Measurements from ENCODE around the gene DNAJC3.

DNAJC3 gene

GRCh38 chr13:95791084-95791722 lies 114.3 kb downstream of the DNAJC3 start:
- TF ChIP-seq CTCF (IDR thresholded peaks at IDR 0.05; ENCODE audit: control extremely low read depth, extremely low read depth, low read depth, missing control alignments): no peak
- CTCF ChIA-PET: interaction anchor here (0.6 to 1.3 kb wide), 3 partner anchors 14 to 226 kb away, joined by 3 read pairs; no protein-coding TSS in a partner anchor
- no peak for DNase-seq (ENCODE audit: extremely low spot score)
- POLR2A ChIA-PET: no interaction called here

- ChIA-PET POLR2A (no interaction called here), CTCF (interaction anchor here (0.7 kb wide), 1 partner anchor 30 kb away, joined by 3 read pairs; no protein-coding TSS in a partner anchor)
- no peak for DNase-seq (ENCODE audit: extremely low spot score)
- no peak for TF ChIP-seq CTCF (IDR thresholded peaks at IDR 0.05; ENCODE audit: control extremely low read depth, extremely low read depth, low read depth, missing control alignments)
These were observed 116.1 kb downstream of the DNAJC3 start for GRCh38 chr13:95793018-95793555.

- DNase-seq (ENCODE audit: extremely low spot score): no peak
- TF ChIP-seq CTCF (IDR thresholded peaks at IDR 0.05; ENCODE audit: control extremely low read depth, extremely low read depth, low read depth, missing control alignments): no peak
- POLR2A ChIA-PET: no interaction called here
- CTCF ChIA-PET: no interaction called here
These were observed 116.8 kb downstream of the DNAJC3 start for GRCh38 chr13:95793781-95794180.

DNA sequence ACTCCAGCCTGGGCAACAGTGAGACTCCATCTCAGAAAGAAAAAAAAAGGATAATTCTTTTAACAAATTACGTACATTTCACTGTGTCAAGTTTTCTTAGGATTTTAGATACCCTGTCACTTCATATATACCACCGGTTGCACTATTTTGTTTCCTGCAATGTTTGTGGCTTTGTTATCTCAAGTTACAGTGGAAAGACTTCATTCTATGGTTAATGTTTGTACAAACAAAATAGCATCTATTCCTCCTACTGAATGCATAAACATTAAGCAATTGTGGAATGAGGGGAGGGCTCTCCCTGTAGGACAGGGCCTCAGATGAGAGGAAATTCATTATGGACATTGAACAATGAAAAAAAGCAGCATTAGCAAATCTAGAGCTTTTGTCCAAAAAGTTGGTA lies 120.1 kb downstream of the DNAJC3 start:
- no peak for TF ChIP-seq CTCF (IDR thresholded peaks at IDR 0.05; ENCODE audit: control extremely low read depth, extremely low read depth, low read depth, missing control alignments)
- DNase-seq (ENCODE audit: extremely low spot score): no peak
- POLR2A ChIA-PET: no interaction called here
- CTCF ChIA-PET: no interaction called here

GRCh38 chr13:95800436-95800835 lies 123.5 kb downstream of the DNAJC3 start:
- TF ChIP-seq CTCF (IDR thresholded peaks at IDR 0.05; ENCODE audit: control extremely low read depth, extremely low read depth, low read depth, missing control alignments): no peak
- ChIA-PET CTCF (interaction anchor here (0.7 to 3.2 kb wide), 5 partner anchors 11 to 178 kb away, joined by 3 to 12 read pairs (median 3); no protein-coding TSS in a partner anchor), POLR2A (no interaction called here)
- no peak for DNase-seq (ENCODE audit: extremely low spot score)

GRCh38 chr13:95801825-95802224 lies 124.9 kb downstream of the DNAJC3 start:
- CTCF ChIA-PET: interaction anchor here (1.0 to 3.2 kb wide), 3 partner anchors 12 to 32 kb away, joined by 4 to 12 read pairs (median 5); no protein-coding TSS in a partner anchor
- no peak for DNase-seq (ENCODE audit: extremely low spot score)
- TF ChIP-seq CTCF (IDR thresholded peaks at IDR 0.05; ENCODE audit: control extremely low read depth, extremely low read depth, low read depth, missing control alignments): no peak
- POLR2A ChIA-PET: no interaction called here
